Measurements from ENCODE around the gene CEP128.

CEP128 gene

GRCh38 chr14:80523518-80524117 is 417.9 kb downstream of the CEP128 start:
- no peak for DNase-seq

DNA sequence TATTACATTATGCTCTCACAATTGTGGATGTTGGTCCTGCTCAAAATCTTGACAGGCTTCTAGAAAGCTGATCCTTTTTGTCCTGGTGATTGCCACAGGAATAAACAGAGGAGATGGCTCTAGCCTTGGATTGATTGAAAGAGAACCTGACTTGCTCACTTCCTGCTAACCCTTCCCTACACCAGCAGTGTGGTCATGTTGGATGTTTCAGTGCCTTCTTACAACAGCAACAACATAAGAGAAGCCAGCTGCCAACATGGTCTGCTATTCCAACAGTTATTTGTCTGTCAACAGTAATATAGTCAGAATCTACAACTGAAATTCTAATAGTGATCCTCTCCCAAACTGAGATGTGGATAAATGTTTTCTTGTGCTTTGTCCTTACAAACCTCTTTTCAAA is 418.6 kb downstream of the CEP128 start:
- no peak for DNase-seq

GRCh38 chr14:80522411-80522810 is 419.1 kb downstream of the CEP128 start:
- no peak for DNase-seq

GRCh38 chr14:80521456-80521855 is 420.1 kb downstream of the CEP128 start:
- DNase-seq, result no peak

DNA sequence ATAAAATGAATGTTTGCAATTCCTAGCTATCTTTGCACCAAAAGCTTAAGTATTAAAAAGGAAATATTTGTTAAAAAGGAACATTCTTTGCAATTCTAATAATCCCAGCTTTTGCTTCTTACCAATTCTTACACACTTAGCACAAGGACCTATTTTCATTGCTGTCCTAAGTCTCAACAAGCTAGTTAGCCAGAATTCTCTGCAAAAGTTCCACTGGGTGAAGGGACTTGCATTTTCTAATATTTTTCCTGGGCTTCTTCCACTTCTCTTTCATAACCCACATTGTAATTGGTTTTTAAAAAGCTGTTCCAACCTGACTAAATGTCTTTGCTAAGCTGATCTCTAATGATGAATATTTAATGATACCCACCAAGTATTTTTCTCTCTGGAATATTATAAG is 422.5 kb downstream of the CEP128 start:
- no peak for DNase-seq

- no peak for DNase-seq
Observed at GRCh38 chr14:80518173-80518572, 423.4 kb downstream of the CEP128 start.

DNA sequence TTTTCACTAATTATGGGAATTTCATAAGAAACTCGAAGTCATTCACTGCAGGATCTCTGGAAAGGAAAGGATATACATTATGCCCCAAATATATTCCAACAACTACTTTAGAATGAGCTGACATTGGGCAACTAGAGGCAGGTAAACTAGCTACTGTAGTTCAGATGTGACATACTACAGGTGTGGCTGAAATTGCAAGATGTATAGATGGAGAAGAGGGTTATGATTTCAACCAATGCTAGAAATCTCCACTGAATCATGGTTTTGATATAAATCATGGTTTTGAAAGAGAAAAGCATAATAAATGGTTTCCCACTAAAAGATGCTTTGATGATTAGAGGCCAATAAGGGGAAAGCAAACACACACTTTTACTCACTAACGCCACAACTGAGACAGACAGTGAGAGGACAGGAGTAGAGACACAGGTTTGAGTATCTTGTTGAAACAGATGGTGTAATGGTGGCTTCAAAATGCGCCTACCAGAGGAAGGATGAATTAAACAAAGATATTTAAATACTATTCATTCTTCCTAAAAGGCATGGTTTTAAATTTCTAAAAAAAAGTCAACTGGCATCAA is 434.2 kb downstream of the CEP128 start:
- no peak for DNase-seq

DNA sequence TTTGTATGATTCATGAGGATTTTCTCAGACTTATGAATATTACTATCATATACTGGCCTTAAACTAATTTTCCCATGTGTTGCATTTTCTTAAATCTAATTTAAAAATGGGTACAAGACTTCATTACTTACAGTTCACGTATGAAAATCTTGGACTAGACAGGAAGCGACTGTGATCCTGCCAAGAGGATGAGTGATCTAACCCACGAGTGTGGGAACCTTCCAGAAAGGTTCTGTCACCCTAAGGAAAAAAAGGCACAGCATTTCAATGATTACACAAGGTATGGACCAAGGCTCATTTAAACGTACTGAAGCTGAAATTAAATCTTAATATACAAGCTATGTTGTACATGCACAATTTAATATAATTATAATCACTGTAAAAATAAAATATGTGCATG is 436.8 kb downstream of the CEP128 start:
- no peak for DNase-seq

DNA sequence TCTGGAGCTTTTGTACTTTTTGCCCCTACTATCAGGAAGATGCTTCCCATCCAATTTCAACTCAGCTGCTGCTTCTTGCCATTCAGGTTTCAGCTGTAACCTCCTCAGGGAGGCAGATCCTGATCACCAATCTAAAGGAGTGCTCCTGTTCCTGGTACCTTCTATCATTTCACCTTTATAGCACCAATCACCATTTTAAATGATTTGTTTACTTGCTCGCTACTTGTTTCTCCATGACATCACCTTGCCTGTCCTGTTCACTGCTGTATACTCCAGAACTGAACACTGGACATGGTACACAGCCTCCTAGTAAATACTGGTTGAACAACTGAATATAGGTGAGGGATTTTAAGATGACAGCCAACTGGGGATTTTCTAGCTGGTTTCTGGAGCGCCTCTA is 443.0 kb downstream of the CEP128 start:
- DNase-seq, result no peak

- no peak for DNase-seq
Observed at GRCh38 chr14:80496090-80496489, 445.4 kb downstream of the CEP128 start.

- DNase-seq, result no peak
Observed at GRCh38 chr14:80494769-80495168, 446.8 kb downstream of the CEP128 start.

- DNase-seq, result no peak
Observed at GRCh38 chr14:80493620-80494019, 447.9 kb downstream of the CEP128 start.

DNA sequence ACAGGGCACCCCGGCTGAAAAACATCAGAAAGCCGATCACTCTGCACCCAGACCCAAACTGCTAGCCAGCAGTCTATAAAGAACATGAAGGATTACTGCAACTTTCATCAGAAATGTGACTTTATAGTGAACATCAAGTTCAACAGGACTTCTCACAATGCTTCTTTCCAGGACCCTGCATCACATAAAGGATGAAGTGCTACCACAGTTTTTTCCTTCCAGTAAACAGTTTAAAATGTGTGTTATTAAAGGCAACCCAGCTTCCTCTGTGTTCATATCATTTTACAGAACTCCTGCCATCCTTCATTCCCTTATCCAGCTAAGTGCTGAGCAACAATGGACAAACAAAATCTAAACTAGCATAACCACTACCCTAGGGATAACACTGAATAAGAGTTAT is 449.9 kb downstream of the CEP128 start:
- DNase-seq, result no peak

GRCh38 chr14:80491131-80491530 is 450.4 kb downstream of the CEP128 start:
- no peak for DNase-seq

DNA sequence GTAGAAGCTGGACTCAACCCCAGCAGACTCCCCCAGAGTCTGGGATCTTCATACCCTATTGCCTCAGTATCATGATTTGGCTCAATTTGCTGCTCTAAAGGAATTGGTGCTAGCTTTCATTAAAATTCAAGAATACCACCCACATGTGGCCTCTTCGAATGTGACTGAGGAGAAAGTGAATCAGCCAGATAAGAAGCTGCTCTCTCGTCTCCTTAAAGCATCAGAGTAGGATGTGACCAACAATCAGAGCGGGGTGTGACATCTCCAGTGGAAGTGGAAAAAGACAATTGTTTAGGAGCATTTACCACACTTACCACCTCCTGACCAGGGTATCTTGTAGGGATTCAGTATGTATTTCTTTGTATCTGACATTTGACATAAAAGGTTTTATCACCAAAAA is 452.0 kb downstream of the CEP128 start:
- no peak for DNase-seq

GRCh38 chr14:80485764-80486163 is 455.8 kb downstream of the CEP128 start:
- DNase-seq, result no peak

DNA sequence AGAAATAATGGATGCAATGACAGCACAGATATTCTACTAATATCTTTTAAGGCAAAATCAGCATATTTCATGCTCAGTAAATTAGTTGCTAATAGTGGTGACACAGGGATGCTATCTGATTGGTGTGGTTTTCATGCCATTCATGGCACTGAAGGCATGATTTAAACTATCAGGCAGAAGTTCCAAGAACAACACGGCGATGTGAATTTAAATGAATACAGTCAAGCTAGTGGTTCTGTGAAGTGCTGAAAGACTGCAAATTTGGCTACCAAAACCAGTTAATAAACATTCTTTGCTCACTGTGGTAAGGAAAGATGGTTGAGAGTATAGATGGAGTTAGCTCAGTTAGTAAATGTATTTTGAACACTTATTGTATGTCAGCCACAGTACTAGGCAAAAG is 458.2 kb downstream of the CEP128 start:
- no peak for DNase-seq

- DNase-seq, result no peak
Observed at GRCh38 chr14:80477388-80478160, 464.0 kb downstream of the CEP128 start.

DNA sequence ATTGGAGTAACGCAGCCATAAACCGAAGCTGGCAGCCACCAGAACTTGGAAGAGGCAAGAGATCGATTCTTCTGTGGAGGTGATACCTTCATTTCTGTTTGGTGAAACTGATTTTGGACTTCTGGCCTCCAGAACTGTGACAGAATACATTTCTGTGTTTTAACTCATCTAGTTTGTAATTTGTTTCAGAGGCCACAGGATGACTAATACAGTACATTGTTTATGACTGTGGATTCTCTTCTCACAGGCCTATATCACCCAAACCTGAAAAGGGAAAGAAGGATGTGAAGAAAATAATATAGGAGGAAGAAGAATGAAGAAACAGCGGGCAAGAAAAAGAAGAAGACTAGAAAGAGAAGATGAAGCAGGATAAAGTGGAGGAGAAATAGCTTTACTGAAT is 466.5 kb downstream of the CEP128 start:
- DNase-seq, result no peak

- no peak for DNase-seq
Observed at GRCh38 chr14:80468331-80469122, 473.0 kb downstream of the CEP128 start.

GRCh38 chr14:80465546-80466220 is 475.9 kb downstream of the CEP128 start:
- no peak for DNase-seq

DNA sequence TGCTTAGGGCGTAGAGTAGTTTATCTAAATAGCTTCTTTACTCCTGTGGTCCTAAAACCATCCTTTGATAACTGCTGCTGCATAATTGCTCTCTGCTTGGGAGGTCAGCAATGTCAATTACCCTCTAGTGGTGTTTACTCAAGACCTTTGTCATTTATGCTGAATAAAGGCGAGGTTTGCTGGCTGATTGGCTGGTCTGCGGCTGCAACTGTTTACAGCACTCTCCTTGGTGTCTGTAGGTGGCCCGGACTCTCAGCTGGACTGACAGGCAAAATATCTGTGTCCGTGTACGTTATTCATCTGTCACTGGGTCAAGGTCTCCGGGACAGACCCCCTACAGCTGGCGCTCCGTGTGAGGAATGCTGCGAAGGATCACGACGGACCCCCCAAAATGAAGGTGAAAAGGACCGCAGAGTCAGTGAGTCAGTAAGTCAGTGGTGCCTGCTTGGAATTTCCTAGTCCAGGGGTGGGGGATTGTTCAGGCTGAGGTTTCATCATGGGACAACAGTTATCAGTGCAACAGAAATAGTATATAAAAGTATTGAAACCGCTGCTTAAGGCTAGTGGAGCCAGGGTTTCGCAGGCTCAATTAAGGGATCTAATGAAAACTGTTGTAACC is 476.9 kb downstream of the CEP128 start:
- no peak for DNase-seq

DNA sequence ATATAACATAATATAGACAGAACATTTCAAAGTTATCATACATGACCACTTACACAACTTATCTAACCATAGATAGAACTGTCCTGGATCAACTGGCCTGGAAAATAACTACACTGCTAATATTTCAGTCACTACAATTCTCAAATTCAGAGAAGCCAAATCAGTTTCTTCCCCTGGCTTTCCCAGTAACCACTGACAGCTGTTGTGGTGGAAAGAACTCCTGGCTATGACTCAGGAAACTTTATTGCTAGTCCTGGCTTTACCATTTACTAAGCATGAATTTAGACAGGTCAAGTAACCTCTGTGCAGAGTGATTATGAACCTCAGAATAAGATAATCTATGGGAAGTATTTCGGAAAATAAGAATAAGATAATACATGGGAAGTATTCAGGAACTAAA is 485.3 kb downstream of the CEP128 start:
- DNase-seq, result no peak

Measured in cerebellar nuclear complex (tissue), 1 donor.